HG03457 (cell line): ENCODE measurements around the gene GALNT7.

Source experiments
- ATAC-seq: cut with Tn5 transposase; IDR thresholded peaks from one replicate; pipeline ENCODE4 v1.9.1; 2021; ENCODE audit warnings: moderate number of reproducible peaks; ENCODE audit not compliant: unreplicated experiment

Gene GALNT7

DNA sequence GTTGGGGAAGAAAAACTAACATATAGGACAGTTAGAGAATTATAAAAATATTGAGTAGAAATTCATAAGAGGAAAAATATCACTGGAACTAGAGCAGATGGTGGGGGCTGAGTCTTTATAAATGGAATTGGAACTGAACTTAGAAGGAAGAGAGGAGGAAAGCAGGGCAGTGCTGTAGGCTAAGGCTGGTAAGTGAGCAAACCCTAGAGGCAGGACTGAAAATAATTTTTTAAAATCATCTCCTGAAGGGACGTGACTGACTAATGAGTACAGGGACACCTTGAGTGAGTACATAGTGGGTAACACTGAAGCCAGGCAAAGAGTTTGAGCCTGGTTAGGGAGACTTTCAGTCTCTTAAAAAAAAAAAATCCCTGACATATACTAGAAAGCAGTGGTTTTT, 63.3 kb downstream of the GALNT7 start:
- ATAC-seq, result peak; percentile 71

DNA sequence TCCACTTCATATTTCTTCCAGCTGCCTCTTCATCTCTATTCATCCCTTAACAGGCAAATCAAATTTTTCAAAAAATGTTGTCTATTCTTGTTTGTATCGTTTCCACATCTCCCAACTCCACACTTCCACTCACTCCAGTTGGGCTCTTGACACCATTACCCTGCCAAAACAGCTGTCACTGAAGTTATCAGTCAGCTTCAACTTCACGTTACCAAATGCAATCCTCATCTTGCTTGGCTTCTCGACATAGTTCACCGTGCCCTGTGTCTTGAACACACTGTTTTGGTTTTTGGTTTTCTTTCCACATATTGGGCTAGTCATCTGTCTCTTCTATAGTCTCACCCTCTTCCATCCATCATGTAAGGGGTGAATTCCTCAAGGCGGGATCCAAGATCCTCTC, 65.2 kb downstream of the GALNT7 start:
- ATAC-seq, result no peak

DNA sequence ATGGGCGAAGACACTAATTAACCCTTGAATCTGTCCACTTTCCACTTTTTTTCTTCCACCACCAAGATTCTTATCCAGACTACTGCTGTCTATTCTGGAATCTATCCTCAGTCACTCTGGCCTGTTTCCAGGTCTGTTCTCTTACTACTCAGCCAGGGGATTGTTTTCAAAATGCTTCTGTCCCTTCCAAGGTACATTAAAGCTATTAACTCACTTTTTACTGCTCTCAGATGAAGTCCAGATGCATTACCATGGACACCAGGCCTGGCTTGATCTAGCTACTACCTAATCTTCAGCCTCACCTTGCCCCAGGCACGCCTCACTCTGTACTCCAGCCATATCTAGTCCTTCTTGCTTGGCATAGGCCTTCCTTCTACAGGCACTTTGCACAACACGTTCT, 66.4 kb downstream of the GALNT7 start:
- ATAC-seq, result no peak

DNA sequence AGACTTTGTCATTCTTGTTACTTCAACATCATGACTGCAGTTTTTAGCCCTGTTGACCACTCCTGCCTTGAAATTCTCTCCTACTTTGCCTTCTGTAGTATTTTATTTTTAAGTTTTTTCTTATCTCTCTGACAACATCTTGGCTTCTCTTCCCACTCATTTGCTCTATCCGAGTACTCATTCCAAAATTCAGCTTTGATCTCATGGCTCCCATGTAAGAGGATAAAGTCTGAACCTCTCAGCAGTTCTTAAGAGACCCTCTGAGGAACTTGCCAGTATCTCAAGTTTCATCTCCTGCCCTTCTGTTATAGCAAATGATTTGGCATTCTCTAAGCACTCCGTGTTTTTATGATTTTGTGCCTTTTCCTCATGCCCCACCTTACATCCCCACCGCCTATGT, 67.7 kb downstream of the GALNT7 start:
- no peak for ATAC-seq

DNA sequence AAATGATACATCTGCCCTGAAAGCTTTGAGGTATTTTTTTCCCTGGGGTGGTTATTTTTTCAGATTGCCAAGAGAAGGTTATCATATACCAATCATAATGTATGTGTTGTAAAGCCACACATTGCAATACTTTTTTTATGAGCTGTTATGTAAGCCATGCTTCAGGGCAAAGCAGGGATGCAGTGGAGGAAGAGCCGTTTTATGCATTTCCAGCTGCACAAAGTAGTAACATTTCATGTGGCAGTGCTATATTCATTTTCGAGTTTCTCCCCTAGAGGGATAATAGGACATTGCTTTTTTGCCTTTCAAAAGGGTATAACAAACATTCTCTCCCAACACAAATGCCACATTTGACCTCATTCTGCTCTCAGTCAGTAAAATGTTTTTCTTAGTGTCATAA, 68.5 kb downstream of the GALNT7 start:
- ATAC-seq, result no peak

DNA sequence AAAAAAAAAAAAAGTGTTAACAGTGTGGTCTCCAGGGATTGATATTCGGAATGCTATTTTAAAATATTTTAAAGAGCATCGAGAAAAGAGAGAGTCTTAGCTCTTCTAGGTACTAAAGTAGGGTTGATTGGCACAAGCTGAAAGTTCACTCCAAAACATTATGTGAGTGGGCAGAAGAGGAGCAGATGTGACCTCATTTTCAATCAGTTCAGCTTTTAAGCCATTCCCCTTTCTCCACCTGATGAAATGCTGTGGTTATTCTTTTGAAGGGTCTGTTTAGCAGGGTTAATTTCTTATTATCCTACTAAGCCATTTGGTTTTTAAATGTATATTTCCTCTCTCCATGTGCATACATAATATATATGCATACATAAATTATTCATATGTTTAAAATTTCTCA, 69.2 kb downstream of the GALNT7 start:
- no peak for ATAC-seq

DNA sequence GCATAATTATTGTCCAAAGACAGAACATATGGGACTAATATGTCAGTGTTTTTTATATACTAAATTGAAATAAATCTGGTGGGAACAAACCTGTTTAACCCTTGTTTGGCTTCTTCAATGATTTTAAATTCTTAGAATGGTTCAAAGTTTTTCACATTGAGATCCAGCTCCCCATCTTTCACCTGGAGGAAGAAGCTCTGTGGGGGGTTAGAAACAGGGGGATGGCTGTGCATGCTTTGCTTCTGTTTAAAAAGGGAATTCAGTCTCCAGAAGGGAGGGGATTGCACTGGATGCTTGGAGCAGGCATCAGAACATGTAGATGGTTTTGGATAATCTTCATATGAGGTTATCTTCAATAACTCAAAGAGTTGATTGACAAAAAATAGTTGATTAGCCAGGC, 72.1 kb downstream of the GALNT7 start:
- ATAC-seq, result no peak

DNA sequence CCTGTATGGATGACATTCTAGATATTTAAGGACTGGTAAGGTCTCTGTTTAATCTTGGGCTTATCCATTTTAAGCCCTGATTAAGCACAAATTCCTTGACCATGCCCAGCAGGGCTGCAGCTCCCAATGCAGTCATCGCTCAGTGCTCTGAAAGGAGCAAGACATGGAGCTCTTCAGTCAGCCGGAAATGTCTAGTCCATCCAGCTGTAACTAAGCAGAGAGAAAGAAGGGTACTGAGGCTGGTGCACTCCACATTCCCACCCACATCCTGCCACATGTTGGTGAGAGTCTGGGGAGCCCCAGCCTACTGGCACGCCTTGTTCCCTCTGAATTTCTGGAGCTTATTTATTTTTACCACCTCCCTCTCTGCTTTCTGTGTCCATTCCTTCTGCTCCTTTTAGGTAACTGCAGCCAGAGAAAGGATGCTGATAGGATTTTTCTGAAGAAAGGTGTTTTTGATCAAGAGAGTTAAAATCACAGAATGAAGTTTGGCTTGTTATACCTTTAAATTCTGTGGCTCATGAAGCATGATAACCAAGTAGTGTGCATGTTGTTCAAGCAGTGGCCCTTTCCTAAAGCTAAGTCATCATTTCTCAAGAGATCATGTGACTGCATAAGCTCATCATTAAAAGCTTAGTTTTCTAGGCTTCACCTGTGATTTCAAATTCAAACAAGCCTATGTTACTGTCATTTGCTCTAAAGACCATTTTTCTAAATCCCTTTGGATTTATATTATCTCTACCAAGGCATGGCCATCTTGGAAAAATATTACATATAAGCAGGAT, 74.0 kb downstream of the GALNT7 start:
- ATAC-seq, result no peak

DNA sequence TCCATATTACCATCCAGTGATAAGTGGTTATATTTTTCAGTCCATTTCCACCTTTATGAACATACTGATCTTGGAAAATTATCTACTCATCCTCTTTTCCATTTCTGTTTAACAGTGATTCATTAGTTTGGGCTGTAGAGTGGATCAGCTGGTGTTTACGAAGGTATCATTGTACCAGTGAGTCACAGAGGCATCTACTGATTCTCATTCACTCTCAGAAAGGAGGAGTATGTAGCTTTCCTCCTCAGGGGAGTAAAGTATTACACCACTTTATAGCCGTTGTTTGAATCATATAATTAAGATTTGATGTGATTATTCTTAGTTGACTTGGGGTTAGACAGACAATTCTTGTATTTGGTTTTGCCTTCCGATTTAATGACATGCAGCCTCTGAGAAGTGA, 74.7 kb downstream of the GALNT7 start:
- ATAC-seq, result no peak

DNA sequence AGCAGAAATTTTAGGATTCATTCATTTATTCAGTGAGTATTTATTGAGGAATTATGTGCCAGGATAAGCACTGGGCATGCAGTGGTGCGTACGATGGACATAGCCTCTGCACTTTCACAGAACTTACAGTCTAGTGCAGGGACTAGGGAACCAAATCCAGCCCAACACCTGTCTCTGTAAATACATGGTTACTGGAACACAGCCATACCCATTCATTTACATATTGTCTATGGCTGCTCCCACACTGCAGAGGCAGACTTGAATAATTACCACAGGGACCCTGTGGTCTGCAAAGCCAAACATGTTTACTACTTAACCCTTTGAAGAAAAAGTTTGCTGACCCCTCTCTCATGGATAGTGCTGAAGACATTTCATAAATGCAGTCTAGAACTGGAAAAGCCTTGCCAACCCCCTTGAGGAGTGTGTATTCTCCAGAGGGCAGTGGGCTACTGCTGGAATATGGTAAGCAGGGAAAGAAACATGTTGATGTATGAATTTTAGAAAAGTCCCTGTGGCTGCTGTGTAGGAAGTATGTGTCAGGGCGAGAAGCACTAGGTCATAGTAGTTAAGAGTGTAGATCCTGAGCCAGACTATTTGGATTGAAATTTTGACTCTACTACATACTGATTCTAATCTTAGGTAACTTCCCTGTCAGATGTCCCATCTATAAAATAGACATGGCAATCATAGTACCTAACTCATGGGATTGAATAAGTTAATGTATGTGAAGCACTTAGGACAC, 75.5 kb downstream of the GALNT7 start:
- ATAC-seq, result peak; percentile 78

DNA sequence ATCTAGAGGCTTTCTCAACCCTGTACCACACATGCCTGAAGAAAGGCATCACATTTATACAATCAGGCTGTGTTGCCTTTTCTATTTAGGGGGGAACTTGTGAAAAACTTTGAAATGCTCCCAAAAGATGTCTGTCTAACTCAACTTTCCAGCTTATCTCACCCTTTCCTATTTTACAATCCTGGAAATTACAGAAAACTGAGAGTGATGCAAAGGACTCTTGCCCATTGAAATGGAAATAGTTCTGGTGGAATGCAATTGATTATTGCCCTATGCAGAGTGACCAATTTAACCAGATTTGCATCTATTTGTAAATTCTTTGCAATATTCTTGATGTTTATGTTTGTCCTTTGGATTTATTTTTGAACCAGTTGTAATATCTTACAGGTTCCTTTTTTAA, 77.3 kb downstream of the GALNT7 start:
- ATAC-seq, result no peak

DNA sequence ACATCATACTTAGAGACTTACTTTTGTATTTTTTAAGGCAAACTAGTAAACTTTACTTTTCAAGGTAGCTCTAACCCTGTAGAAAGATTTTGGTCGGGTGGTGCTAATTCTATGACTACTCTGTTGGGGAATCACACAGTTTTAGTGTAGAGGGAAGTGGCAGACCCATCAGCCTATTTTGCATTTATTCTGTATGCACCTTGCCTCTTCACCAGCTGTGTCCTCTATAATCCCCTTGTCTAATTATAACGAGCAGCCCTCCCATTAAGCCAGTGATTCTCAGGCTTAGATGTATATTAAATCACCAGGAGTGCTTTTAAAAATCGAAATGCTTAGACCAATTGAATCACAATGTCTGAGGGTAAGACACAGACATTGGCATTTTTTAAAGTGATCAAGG, 78.1 kb downstream of the GALNT7 start:
- no peak for ATAC-seq

DNA sequence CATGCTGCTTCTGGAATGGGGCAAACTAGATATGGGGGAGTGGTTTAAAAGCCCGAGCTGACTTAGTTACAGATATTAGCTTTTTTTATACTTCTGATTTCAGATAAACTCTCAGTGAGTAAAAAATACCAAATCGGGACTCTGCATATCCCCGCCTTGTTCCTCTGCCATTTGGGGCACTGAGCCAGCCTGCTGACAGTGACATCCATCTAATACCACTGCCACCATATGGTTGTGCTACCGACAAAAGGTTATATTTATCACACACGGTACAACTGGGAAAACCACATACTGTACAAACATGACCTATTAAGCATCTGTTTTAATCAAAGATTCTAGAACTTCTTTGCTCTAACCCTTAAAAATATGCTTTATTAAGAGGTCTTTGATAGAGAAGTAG, 78.7 kb downstream of the GALNT7 start:
- no peak for ATAC-seq

DNA sequence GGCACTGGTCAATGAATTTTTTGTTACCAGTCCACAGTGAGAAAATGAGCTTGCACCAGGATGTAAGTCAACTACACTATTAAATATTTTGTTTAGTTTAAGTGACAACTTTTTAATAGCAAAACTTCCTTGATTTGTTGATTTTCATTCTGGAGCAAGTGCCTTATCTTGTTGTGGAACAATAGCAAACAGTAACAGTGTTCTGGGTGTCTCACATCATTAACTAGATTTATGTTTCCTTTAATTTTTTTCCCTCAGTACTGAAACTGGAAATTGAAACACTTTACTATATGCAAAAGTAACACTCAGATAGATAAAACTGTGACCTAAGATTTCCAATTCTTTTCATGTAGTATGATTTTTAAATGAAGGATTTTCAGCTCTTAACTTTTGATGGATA, 80.1 kb downstream of the GALNT7 start:
- ATAC-seq, result no peak

DNA sequence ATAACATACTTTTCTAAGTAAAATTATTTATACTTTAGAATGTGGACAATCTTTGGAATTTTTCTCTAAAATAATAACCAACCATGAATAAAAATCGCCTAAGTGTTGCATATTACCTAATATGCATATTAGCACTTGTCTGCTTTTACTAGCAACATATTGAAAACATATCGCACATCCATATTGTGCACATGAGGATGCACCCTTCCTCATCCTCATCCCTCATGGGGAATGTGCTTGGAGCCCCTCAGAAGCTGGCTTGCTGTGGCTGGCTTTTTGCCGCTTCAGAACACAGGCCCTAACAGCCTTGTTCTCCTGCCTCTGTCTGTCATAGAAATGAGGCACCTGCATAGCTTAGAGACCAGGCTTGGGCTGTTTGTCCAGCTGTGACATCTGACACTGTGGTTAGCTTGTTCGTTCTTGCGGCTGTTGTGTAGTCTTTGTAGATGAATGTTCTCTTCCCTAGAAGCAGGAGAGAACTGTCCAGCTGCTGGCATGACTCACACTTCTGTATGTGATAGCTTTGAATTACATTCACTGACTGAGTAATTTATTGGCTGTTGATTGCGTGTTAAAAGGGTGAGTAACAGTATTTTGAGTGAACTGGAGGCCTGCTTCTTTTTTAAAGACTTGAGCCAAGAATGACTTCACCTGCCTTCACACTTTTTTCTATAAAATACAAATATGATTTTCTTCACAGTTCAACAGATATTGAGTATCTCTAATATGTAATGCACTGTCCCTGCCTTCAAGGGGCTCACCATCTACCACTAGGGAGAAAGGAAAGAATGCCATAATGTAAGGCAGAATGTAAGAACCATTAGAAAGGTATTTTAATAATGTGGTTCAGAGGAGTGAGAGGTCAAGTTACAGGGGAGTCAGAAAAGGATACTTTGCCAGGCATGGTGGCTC, 83.7 kb downstream of the GALNT7 start:
- ATAC-seq, result peak; percentile 91

DNA sequence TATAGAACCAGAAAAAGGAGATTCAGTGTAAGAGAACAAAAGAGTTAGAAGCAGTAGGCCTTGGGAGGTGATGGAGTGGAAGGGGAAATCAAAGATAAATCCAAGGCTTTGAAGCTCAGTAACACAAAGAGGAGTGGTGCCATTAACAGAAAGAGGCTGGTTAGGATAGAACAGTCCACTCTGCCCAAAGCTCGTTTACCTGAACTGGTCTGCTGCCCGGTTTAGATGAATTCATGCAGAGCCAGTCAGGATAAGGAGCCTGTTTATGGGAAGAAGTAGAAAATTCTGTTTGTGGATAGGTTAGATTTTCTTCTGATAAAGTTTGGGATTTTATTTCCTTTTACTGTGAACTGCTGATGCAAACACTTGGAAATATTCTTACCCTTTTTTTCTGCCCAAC, 85.0 kb downstream of the GALNT7 start:
- ATAC-seq, result no peak

DNA sequence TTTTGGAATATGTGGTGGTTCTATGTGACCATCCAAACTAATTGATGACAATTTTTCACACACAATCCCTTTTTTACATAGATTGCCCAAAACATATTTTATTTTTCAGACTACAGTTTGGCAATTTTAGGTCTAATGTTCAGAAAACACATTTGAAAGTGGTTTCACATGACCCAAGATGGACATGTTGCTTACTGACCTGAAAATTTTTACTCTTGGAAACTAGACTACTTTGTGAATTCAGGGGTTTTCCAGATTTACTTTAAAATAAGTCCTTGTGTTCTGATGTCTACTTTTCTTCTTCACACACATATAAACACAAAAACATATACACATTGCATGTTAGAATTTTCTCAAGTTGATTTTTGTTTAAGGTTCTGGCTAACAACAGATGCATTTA, 86.0 kb downstream of the GALNT7 start:
- ATAC-seq, result no peak

DNA sequence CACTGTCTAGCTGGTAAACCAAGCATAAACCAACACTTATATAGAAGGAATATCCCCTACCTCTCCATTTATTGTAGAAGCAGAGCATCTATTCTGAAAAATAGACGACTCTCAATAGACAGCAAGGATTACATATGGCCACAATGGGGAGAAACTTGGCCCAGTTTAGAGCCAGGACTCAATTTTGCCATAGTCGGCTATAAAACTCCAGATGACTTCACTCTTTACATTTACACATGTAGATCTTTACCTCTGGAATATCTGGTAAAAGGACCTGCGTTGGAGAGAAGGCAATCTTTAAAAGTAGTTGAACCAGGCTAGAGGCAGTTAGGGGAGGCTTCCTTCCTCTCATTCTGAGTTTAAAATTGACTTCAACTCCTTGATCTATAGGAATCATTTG, 88.2 kb downstream of the GALNT7 start:
- no peak for ATAC-seq

DNA sequence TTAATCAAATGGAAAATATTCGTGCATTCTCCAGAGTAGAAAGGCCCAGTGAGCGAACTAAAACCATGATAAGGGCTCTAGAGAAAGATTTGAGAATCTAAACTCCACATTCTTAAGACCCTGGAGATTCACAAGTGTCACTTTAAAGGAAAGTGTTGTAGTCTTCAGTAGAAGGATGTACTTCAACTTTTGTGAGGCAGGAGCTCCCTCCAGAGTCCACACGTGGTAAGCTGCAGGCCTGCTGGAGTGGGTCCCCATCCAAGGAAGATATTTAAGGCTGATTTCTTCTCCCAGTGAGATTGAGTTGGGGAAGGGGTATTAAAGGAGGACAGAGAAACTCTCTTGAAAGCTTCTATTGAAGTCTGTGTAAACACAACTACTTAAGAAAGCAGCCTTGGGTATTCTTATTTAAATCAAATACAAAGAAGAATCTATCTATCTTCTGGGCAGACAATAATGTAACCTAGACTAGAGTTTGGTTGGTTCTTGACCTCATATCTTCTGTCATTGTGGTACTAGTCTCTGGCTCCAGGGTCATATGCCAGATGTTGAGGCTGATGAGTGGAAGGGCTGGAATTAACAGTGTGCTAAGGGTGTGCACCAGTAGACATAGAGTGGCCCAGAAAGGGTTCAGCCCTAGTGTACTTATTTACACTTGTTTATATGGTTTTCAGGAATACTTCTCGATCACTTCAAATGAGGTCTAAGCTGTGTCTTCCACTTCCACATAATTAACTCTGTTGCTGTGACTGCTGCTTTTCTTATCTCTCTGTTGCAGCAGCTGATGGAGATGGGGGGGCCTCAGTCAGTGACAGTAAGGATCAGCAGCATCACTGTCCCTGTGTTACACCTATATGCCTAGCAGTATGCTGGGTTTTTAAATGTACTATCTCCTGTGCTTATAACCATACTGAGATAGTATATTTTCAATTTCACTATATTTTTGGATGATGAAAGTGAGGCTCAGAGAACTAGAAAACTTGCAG, 89.4 kb downstream of the GALNT7 start:
- peak; percentile 89 for ATAC-seq

DNA sequence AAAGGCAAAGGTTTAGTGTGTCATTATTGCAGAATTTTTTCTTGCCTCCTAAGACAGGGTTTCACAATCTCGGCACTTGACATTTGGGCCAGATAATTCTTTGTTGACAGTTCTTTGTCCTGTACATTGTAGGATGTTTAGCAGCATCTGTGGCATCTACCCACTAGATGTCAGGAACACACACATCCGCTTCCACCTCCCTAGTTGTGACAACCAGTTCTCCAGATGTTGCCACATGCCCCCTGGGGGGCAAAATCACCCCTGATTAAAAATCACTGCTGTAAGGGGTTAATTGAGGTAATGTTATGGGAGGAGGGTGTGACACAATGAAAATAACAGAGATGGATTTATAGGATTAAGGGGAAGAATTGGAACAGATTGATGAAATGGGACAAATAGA, 90.3 kb downstream of the GALNT7 start:
- no peak for ATAC-seq
